Endothelial cell of umbilical vein (primary cell): ENCODE data around the gene CNOT4. TPM values are rescaled to one million over a fixed set of nuclear protein-coding genes. Genes with fewer than 3 reads are reported as not detected.

Source experiments
- BruUV-seq: library from RNA; stranded (reverse); fragments of 400-500 nt; replicated peaks from 2 replicates; lab custom pipeline; 2021; lab: Mats Ljungman, UMichigan
- CTCF ChIA-PET: fragments of 300-600, 350-600 bp; sonication (Branson Sonifier 250); formaldehyde crosslinking; loops from one replicate; lab custom pipeline; 2021; ENCODE audit warnings: antibody characterized with exemption, inconsistent platforms; lab: Charles Lee
- POLR2A ChIA-PET: fragments of 300-600, 350-600 bp; sonication (Branson Sonifier 250); formaldehyde crosslinking; loops from one replicate; lab custom pipeline; 2021; ENCODE audit warnings: antibody characterized with exemption, inconsistent platforms; lab: Charles Lee
- DNase-seq: peaks from one replicate; pipeline ENCODE4 v3.0.0-alpha.2; 2011; ENCODE audit warnings: low read depth, low spot score
- FAIRE-seq: peaks from 2 replicates; lab custom pipeline; 2011; peaks lifted over from hg19 to GRCh38; lab: Jason Lieb, UNC
- H2AFZ ChIP-seq: 2 replicates; pipeline ENCODE4 v1.6.0; 2012; ENCODE audit warnings: low read depth, low read length, control low read depth, inconsistent platforms
- H3K27ac ChIP-seq: 2 replicates; pipeline ENCODE4 v1.5.1; 2011; ENCODE audit warnings: low read depth, mild to moderate bottlenecking, control low read depth, low read length, moderate library complexity; ENCODE audit not compliant: insufficient read depth
- H3K27me3 ChIP-seq, 2 experiments: 2 replicates each; pipeline versions ENCODE4 v1.6.0 to v1.6.1; 2011; ENCODE audit warnings: low read length in 2 of 2, mixed read lengths in 1 of 2; ENCODE audit not compliant: control insufficient read depth in 2 of 2, insufficient read depth in 2 of 2
- H3K36me3 ChIP-seq, 2 experiments: 2 replicates in 1 of 2; 3 replicates in 1 of 2; pipeline ENCODE4 v1.5.1; 2011; ENCODE audit warnings: low read length in 2 of 2, mild to moderate bottlenecking in 1 of 2, moderate library complexity in 1 of 2; ENCODE audit not compliant: control insufficient read depth in 2 of 2, insufficient read depth in 2 of 2; ENCODE audit errors: extremely low read depth in 1 of 2
- H3K4me1 ChIP-seq: 3 replicates; pipeline ENCODE4 v1.5.1; 2011; ENCODE audit warnings: mild to moderate bottlenecking, low read length; ENCODE audit not compliant: control insufficient read depth, insufficient read depth; ENCODE audit errors: extremely low read depth
- H3K4me2 ChIP-seq: 2 replicates; pipeline ENCODE4 v1.6.1; 2011; ENCODE audit warnings: low read length, control low read depth, mixed read lengths; ENCODE audit not compliant: insufficient read depth
- H3K4me3 ChIP-seq, 3 experiments: fragments of 200-600 bp in 1 of 3; sonication (generic), shearing (Covaris generic) in 1 of 3; replicated peaks in 1 of 3; 2 replicates each; pipeline ENCODE4 v1.5.1; 2011 to 2016; ENCODE audit warnings: control low read depth in 3 of 3, low read length in 3 of 3, mild to moderate bottlenecking in 2 of 3, inconsistent platforms in 1 of 3, low read depth in 1 of 3, moderate library complexity in 1 of 3; ENCODE audit not compliant: insufficient read depth in 1 of 3
- H3K79me2 ChIP-seq: 2 replicates; pipeline ENCODE4 v1.6.0; 2012; ENCODE audit warnings: low read length, inconsistent platforms; ENCODE audit not compliant: control insufficient read depth, insufficient read depth
- H3K9ac ChIP-seq: replicated peaks from 2 replicates; pipeline ENCODE3; 2011; ENCODE audit warnings: low read length, control low read depth; ENCODE audit not compliant: insufficient read depth; ENCODE audit errors: extremely low read depth
- H3K9me1 ChIP-seq: replicated peaks from 3 replicates; pipeline ENCODE4 v1.6.0; 2011; ENCODE audit warnings: mild to moderate bottlenecking, low read length; ENCODE audit not compliant: control insufficient read depth, insufficient read depth; ENCODE audit errors: extremely low read depth
- H3K9me3 ChIP-seq: replicated peaks from 2 replicates; pipeline ENCODE4 v1.5.1; 2012; ENCODE audit warnings: low read length, inconsistent platforms; ENCODE audit not compliant: control insufficient read depth, insufficient read depth
- H4K20me1 ChIP-seq: replicated peaks from 2 replicates; pipeline ENCODE3; 2011; ENCODE audit warnings: mild to moderate bottlenecking, low read length; ENCODE audit not compliant: control insufficient read depth, insufficient read depth; ENCODE audit errors: extremely low read depth
- EZH2 ChIP-seq: IDR thresholded peaks from 2 replicates; pipeline ENCODE4 v1.6.1; 2012; ENCODE audit warnings: borderline replicate concordance, low read depth, mild to moderate bottlenecking, moderate library complexity, low read length, inconsistent platforms; ENCODE audit not compliant: severe bottlenecking
- GATA2 ChIP-seq: IDR thresholded peaks from 2 replicates; pipeline ENCODE4 v1.7.0; 2011; ENCODE audit warnings: low read depth, mild to moderate bottlenecking, moderate library complexity, mixed read lengths, low read length; ENCODE audit not compliant: insufficient read length, insufficient read depth
- JUN ChIP-seq: IDR thresholded peaks from 2 replicates; pipeline ENCODE4 v1.6.1; 2011; ENCODE audit warnings: borderline replicate concordance, low read depth; ENCODE audit not compliant: insufficient read length, insufficient read depth
- MYC ChIP-seq: IDR thresholded peaks from one replicate; pipeline ENCODE4 v1.6.1; 2011; ENCODE audit warnings: mild to moderate bottlenecking, low read depth, low read length
- POLR2A ChIP-seq: IDR thresholded peaks from 2 replicates; pipeline ENCODE4 v1.6.1; 2012; ENCODE audit warnings: low read depth, mild to moderate bottlenecking, control low read depth, low read length
- POLR2AphosphoS5 ChIP-seq: IDR thresholded peaks from 2 replicates; pipeline ENCODE4 v1.6.1; 2012; ENCODE audit warnings: low read depth, mild to moderate bottlenecking, control low read depth, low read length, moderate library complexity; ENCODE audit not compliant: insufficient read depth
- dilution Hi-C: fragments of 300-500 bp; cut with MboI; formaldehyde crosslinking; loops from one replicate; pipeline ENCODE4 v1.15.0; 2019; ENCODE audit warnings: low sequenced_read_pairs; ENCODE audit not compliant: extremely low pct_ligation_motif_present
- intact Hi-C: fragments of 100-400 bp; cut with micrococcal nuclease; formaldehyde crosslinking; loops from one replicate; pipeline ENCODE4 v1.10.0; 2022
- polyA plus RNA-seq, 4 experiments: library from polyadenylated mRNA; depleted of rRNA in 3 of 4; stranded (reverse) in 3 of 4; unstranded in 1 of 4; fragments of >200 nt; gene quantifications; 2 replicates each; pipeline versions ENCODE4 v1.2.1 to v1.2.3, GENCODE V29; 2011 to 2012; ENCODE audit warnings: missing spikeins in 1 of 4
- total RNA-seq: library from RNA; stranded (reverse); gene quantifications from 2 replicates; pipeline ENCODE4 v1.2.3, GENCODE V29; 2021
- TF ChIP-seq, protein P1 (sequence below), 2 donors: IDR thresholded peaks; 1 replicate in 1 of 2; 2 replicates in 1 of 2; pipeline ENCODE4 v1.5.1; 2011; ENCODE audit warnings: low read length in 2 of 2, mild to moderate bottlenecking in 2 of 2, moderate library complexity in 2 of 2, control low read depth in 1 of 2, inconsistent platforms in 1 of 2, low read depth in 1 of 2; ENCODE audit not compliant: insufficient read depth in 1 of 2; ENCODE audit errors: extremely low read depth in 1 of 2
- TF ChIP-seq, protein P2 (sequence below): IDR thresholded peaks from 2 replicates; pipeline ENCODE4 v1.6.1; 2011; ENCODE audit not compliant: insufficient read depth, insufficient read length

The CNOT4 gene
- total and polyA plus RNA-seq, 2 donors (not counting 3 experiments of a cell fraction or from before 2014, with no cell fraction given): 10.3 to 21.7 TPM

DNA sequence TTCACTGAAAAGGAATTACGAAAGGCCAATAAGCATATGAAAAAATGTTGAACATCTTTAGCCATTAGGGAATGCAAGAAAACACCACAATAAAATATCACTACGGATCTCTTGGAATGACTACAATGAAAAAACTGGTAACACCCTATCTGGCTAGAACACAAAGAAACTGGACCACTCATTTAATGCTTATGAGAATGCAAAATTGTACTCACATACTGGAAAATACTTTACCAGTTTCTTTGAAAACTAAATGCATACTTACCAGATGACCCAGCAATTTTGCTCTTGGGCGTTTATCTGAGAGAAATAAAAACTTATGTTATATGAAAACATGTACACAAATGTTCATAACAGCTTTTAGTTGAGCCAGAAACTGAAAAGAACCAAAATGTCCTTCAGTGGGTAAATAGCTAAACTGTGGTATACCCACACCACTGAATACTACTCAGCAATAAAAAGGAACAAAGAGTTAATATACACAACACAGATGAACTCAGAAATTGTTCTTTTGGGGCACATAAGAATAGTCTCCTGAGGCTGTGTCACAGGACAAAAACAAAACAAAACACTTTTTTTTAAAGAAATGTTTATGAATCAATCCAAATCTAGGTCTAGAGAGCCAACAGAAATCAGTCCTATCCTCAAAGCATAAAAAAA is 23.5 kb downstream of the CNOT4 start:
- peaks cover 90% of the 10 kb centered on the region for H3K79me2 ChIP-seq
- no peaks in the 10 kb centered on the region for H3K36me3 ChIP-seq
- BruUV-seq: no TSS peak
- H3K4me1 ChIP-seq: peaks cover 8% of the 10 kb centered on the region
- H4K20me1 ChIP-seq: peaks cover 15% of the 10 kb centered on the region
- intact Hi-C loops (no loop called here), dilution Hi-C loops (no loop called here)
- no peak overlapping the region for H3K9ac ChIP-seq
- no peaks in the 10 kb centered on the region for H3K9me1 ChIP-seq
- ChIA-PET POLR2A (no interaction called here), CTCF (interaction anchor here (0.6 kb wide), 1 partner anchor 10 kb away, joined by 3 read pairs; no protein-coding TSS in a partner anchor)
- no peak overlapping the region for H3K27ac ChIP-seq
- H3K4me2 ChIP-seq: no peak overlapping the region
- DNase-seq: no peak
- FAIRE-seq: no peak
- no peak overlapping the region for H2AFZ ChIP-seq
- H3K4me3 ChIP-seq: no peak overlapping the region
- H3K9me3 ChIP-seq: no peaks in the 10 kb centered on the region
- no peaks in the 10 kb centered on the region for H3K27me3 ChIP-seq
- TF ChIP-seq, protein P1, sequence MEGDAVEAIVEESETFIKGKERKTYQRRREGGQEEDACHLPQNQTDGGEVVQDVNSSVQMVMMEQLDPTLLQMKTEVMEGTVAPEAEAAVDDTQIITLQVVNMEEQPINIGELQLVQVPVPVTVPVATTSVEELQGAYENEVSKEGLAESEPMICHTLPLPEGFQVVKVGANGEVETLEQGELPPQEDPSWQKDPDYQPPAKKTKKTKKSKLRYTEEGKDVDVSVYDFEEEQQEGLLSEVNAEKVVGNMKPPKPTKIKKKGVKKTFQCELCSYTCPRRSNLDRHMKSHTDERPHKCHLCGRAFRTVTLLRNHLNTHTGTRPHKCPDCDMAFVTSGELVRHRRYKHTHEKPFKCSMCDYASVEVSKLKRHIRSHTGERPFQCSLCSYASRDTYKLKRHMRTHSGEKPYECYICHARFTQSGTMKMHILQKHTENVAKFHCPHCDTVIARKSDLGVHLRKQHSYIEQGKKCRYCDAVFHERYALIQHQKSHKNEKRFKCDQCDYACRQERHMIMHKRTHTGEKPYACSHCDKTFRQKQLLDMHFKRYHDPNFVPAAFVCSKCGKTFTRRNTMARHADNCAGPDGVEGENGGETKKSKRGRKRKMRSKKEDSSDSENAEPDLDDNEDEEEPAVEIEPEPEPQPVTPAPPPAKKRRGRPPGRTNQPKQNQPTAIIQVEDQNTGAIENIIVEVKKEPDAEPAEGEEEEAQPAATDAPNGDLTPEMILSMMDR (IDR thresholded peaks at IDR 0.05; ENCODE audit: extremely low read depth in 1 of 2, insufficient read depth in 1 of 2, low read depth in 1 of 2, low read length in 2 of 2): no peak
- no peak for TF ChIP-seq JUN

DNA sequence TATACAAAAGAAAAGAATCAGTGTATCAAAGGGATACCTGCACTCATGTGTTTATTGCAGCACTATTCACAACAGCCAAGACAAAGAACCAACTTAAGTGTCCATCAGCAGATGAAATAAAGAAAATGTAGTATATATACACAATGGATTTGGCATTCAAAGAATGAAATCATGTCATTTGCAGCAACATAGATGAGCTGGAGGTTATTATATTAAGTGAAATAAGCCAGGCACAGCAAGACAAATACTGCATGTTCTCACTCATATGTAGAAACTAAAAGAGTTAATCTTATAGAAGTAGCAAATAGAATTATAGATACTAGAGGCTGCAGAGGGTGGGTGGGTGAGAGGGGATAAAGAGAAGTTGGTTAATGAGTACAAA is 28.3 kb downstream of the CNOT4 start:
- no peak for FAIRE-seq
- intact Hi-C loops: no loop called here

More for the DNA sequence above, 28.3 kb downstream of the CNOT4 start:
- TF ChIP-seq, protein P1 (IDR thresholded peaks at IDR 0.05; ENCODE audit: extremely low read depth in 1 of 2, insufficient read depth in 1 of 2, low read depth in 1 of 2, low read length in 2 of 2): no peak
- TF ChIP-seq POLR2AphosphoS5 (no peak), GATA2 (no peak), POLR2A (no peak), JUN (no peak), MYC (no peak), EZH2 (no peak)
- TF ChIP-seq, protein P2, sequence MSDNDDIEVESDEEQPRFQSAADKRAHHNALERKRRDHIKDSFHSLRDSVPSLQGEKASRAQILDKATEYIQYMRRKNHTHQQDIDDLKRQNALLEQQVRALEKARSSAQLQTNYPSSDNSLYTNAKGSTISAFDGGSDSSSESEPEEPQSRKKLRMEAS: no peak
- no peak overlapping the region for H3K27ac ChIP-seq
- no peaks in the 10 kb centered on the region for H3K4me1 ChIP-seq
- H2AFZ ChIP-seq: no peak overlapping the region
- H3K4me3 ChIP-seq: no peak overlapping the region
- H3K9me3 ChIP-seq: no peaks in the 10 kb centered on the region
- no peaks in the 10 kb centered on the region for H3K27me3 ChIP-seq
- CTCF ChIA-PET: no interaction called here
- H3K79me2 ChIP-seq: peaks cover 65% of the 10 kb centered on the region
- H3K9ac ChIP-seq: no peak overlapping the region
- BruUV-seq: no TSS peak
- peaks cover 2% of the 10 kb centered on the region for H4K20me1 ChIP-seq
- dilution Hi-C loops: no loop called here
- no peak overlapping the region for H3K4me2 ChIP-seq
- no peaks in the 10 kb centered on the region for H3K36me3 ChIP-seq
- no peaks in the 10 kb centered on the region for H3K9me1 ChIP-seq
- POLR2A ChIA-PET: no interaction called here
- no peak for DNase-seq
